Common myeloid progenitor, CD34-positive (primary cell): ENCODE measurements around the gene C8A.

ENCODE experiments used
- CTCF ChIA-PET: fragments of 350-600 bp; sonication (Branson Sonifier 250); formaldehyde crosslinking; loops from one replicate; lab custom pipeline; 2021; ENCODE audit warnings: antibody characterized with exemption; lab: Charles Lee
- POLR2A ChIA-PET: fragments of 350-600 bp; sonication (Branson Sonifier 250); formaldehyde crosslinking; loops from one replicate; lab custom pipeline; 2021; ENCODE audit warnings: antibody characterized with exemption; lab: Charles Lee
- DNase-seq, 3 donors: peaks; one replicate each; pipeline versions ENCODE4 v3.0.0 to v3.0.0-alpha.2; 2013
- H3K27ac ChIP-seq, 2 experiments: 1 replicate in 1 of 2; 2 replicates in 1 of 2; pipeline ENCODE4 v1.7.0; 2013; ENCODE audit warnings: inconsistent platforms in 2 of 2, low read length in 2 of 2, mild to moderate bottlenecking in 2 of 2, low read depth in 1 of 2, moderate library complexity in 1 of 2; ENCODE audit not compliant: severe bottlenecking in 2 of 2, insufficient read depth in 1 of 2, poor library complexity in 1 of 2
- H3K27me3 ChIP-seq, 5 experiments: replicated peaks in 2 of 5; 1 replicate in 3 of 5; 2 replicates in 2 of 5; pipeline versions ENCODE4 v1.6.1 to v1.7.0; 2013; ENCODE audit warnings: low read length in 4 of 5, mild to moderate bottlenecking in 2 of 5, moderate library complexity in 2 of 5, inconsistent platforms in 1 of 5; ENCODE audit not compliant: insufficient read depth in 5 of 5, control insufficient read depth in 4 of 5
- H3K36me3 ChIP-seq, 4 experiments: 1 replicate in 2 of 4; 2 replicates in 2 of 4; pipeline versions ENCODE4 v1.6.1 to v1.7.0; 2013; ENCODE audit warnings: low read length in 3 of 4, control low read depth in 1 of 4, mild to moderate bottlenecking in 1 of 4; ENCODE audit not compliant: control insufficient read depth in 4 of 4, insufficient read depth in 4 of 4
- H3K4me1 ChIP-seq, 4 experiments: 1 replicate in 3 of 4; 2 replicates in 1 of 4; pipeline versions ENCODE4 v1.6.1 to v1.7.1; 2013; ENCODE audit warnings: low read length in 3 of 4, mild to moderate bottlenecking in 3 of 4, control low read depth in 1 of 4, inconsistent platforms in 1 of 4, moderate library complexity in 1 of 4; ENCODE audit not compliant: control insufficient read depth in 4 of 4, insufficient read depth in 4 of 4; ENCODE audit errors: control extremely low read depth in 1 of 4
- H3K4me3 ChIP-seq, 7 experiments: 1 replicate in 4 of 7; 2 replicates in 3 of 7; pipeline versions ENCODE4 v1.5.1 to v1.7.0; 2013; ENCODE audit warnings: mild to moderate bottlenecking in 7 of 7, low read length in 6 of 7, moderate library complexity in 6 of 7, inconsistent platforms in 2 of 7, low read depth in 2 of 7, control low read depth in 1 of 7; ENCODE audit not compliant: insufficient read depth in 4 of 7, control insufficient read depth in 1 of 7; ENCODE audit errors: extremely low read depth in 1 of 7
- H3K9me3 ChIP-seq, 5 experiments: 1 replicate in 4 of 5; 2 replicates in 1 of 5; pipeline versions ENCODE4 v1.6.1 to v1.7.1; 2013; ENCODE audit warnings: low read length in 4 of 5, mild to moderate bottlenecking in 2 of 5, inconsistent platforms in 1 of 5, low read depth in 1 of 5, moderate library complexity in 1 of 5; ENCODE audit not compliant: control insufficient read depth in 4 of 5, insufficient read depth in 2 of 5; ENCODE audit errors: control extremely low read depth in 1 of 5
- WGBS: methylation state at CpG from one replicate; pipeline ENCODE4 v1.1.5; 2013; ENCODE audit not compliant: insufficient coverage; 5-methylcytosine and 5-hydroxymethylcytosine counted together

Gene C8A

DNA sequence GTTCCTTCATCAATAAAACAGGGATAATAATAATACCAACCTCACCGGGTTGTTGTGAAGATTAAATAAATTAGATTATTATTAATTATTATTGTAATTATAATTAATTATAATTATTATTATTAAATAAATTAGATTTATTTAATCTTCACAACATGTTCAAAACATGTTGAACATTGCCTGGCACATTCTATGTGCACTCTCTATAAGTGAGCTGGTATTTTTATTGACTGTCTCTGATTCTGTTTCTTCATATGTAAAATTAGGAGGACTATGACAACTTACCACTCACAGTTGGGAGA lies 112.1 kb downstream of the C8A start:
- ChIA-PET CTCF (interaction anchor here (0.6 kb wide), 1 partner anchor 731 kb away, joined by 3 read pairs; no protein-coding TSS in a partner anchor), POLR2A (no interaction called here)
- WGBS, result no CpG with 5 or more reads among the region's 1 CpG
- Histone ChIP-seq H3K4me1 (no peaks in the 10 kb centered on the region), H3K27me3 (peaks cover 0 to 3% (median 0%) of the 10 kb centered on the region in 5 experiments), H3K36me3 (no peaks in the 10 kb centered on the region), H3K9me3 (peaks cover 0 to 2% (median 0%) of the 10 kb centered on the region in 5 experiments), H3K27ac (no peak overlapping the region), H3K4me3 (no peak overlapping the region)
- no peak for DNase-seq

DNA sequence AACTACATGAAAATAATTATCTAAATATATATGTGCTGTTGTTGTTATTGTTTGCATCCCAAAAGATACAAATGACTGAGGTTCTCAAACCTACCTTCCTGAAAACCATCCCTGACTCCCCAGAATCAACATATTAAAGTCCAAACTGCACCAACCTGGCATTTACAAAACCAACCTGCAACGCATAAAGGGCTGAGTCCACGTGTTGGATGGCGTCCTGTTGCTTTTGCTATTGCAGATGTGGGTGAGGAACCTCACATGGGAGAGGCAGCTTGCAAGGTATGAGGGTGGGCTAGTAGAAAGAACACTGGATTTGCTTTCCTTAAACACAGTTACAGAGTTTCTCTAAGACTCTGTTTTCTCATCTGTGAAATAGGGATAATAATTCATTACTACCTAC lies 112.8 kb downstream of the C8A start:
- Histone ChIP-seq H3K4me1 (no peaks in the 10 kb centered on the region), H3K36me3 (no peaks in the 10 kb centered on the region), H3K9me3 (peaks cover 0 to 2% (median 0%) of the 10 kb centered on the region in 5 experiments), H3K27ac (no peak overlapping the region), H3K27me3 (peaks cover 0 to 3% (median 0%) of the 10 kb centered on the region in 5 experiments), H3K4me3 (no peak overlapping the region)
- POLR2A ChIA-PET, result no interaction called here
- whole genome bisulfite sequencing, result 67% methylated on average over 3 of the region's 3 CpGs
- DNase-seq, result no peak
- CTCF ChIA-PET, result no interaction called here
